Panc1 (cell line): ENCODE measurements around the gene MRPL33. TPM values are rescaled to one million over a fixed set of nuclear protein-coding genes. Genes with fewer than 3 reads are reported as not detected.

Experiments
- ATAC-seq: fragments of 200-7000 bp; cut with Tn5 transposase; 2 replicates; pipeline ENCODE4 v1.9.1; 2020; ENCODE audit warnings: mild to moderate bottlenecking, moderate library complexity
- BruUV-seq: library from RNA; stranded (reverse); fragments of 400-500 nt; replicated peaks from 2 replicates; lab custom pipeline; 2021; lab: Mats Ljungman, UMichigan
- CTCF ChIA-PET: fragments of 300-600 bp; sonication (Branson Sonifier 250); formaldehyde crosslinking; loops from one replicate; lab custom pipeline; 2022; ENCODE audit warnings: antibody characterized with exemption; lab: Charles Lee
- POLR2A ChIA-PET: fragments of 300-600 bp; sonication (Branson Sonifier 250); formaldehyde crosslinking; loops from one replicate; lab custom pipeline; 2022; ENCODE audit warnings: antibody characterized with exemption; lab: Charles Lee
- DNase-seq: peaks from one replicate; pipeline ENCODE4 v3.0.0-alpha.2; 2010; ENCODE audit warnings: low read depth, low spot score
- H3K27ac ChIP-seq: 2 replicates; pipeline ENCODE4 v1.5.1; 2011; ENCODE audit warnings: mild to moderate bottlenecking, low read length, inconsistent platforms
- H3K27me3 ChIP-seq: fragments of 200-500 bp; sonication (Bioruptor generic); 2 replicates; pipeline ENCODE4 v1.6.0; 2014; ENCODE audit warnings: low read length, inconsistent platforms; ENCODE audit not compliant: control insufficient read depth, insufficient read depth
- H3K36me3 ChIP-seq: fragments of 200-500 bp; sonication (Bioruptor generic); 2 replicates; pipeline ENCODE4 v1.5.1; 2014; ENCODE audit warnings: inconsistent platforms, mild to moderate bottlenecking, low read length, moderate library complexity; ENCODE audit not compliant: control insufficient read depth, insufficient read depth
- H3K4me1 ChIP-seq: 2 replicates; pipeline ENCODE4 v1.5.1; 2011; ENCODE audit warnings: inconsistent platforms, mild to moderate bottlenecking, low read length, moderate library complexity; ENCODE audit not compliant: control insufficient read depth, insufficient read depth
- H3K4me3 ChIP-seq, 2 experiments: 2 replicates each; pipeline ENCODE4 v1.5.1; 2011 to 2012; ENCODE audit warnings: low read depth in 2 of 2, low read length in 2 of 2, mild to moderate bottlenecking in 2 of 2, inconsistent platforms in 1 of 2, moderate library complexity in 1 of 2
- H3K9me3 ChIP-seq: fragments of 200-500 bp; sonication (Bioruptor generic); 2 replicates; pipeline ENCODE4 v1.5.1; 2014; ENCODE audit warnings: low read depth, mild to moderate bottlenecking, inconsistent platforms, low read length, moderate library complexity; ENCODE audit not compliant: control insufficient read depth, insufficient read depth
- CTCF ChIP-seq: fragments of 450-650 bp; IDR thresholded peaks from 2 replicates; pipeline ENCODE4 v1.5.1; 2017; ENCODE audit warnings: mild to moderate bottlenecking
- POLR2AphosphoS5 ChIP-seq: IDR thresholded peaks from 2 replicates; pipeline ENCODE4 v1.6.1; 2012; ENCODE audit warnings: mild to moderate bottlenecking, low read depth, low read length, moderate library complexity
- REST ChIP-seq, 2 experiments: IDR thresholded peaks; 2 replicates each; pipeline ENCODE4 v1.6.1; 2011 to 2012; ENCODE audit warnings: low read depth in 2 of 2, control low read depth in 1 of 2, low read length in 1 of 2, mild to moderate bottlenecking in 1 of 2, moderate library complexity in 1 of 2; ENCODE audit not compliant: insufficient read depth in 1 of 2
- SIN3A ChIP-seq: IDR thresholded peaks from 2 replicates; pipeline ENCODE4 v1.6.1; 2012; ENCODE audit warnings: low read depth, mild to moderate bottlenecking, low read length, moderate library complexity, borderline replicate concordance; ENCODE audit not compliant: insufficient read depth
- TCF7L2 ChIP-seq: IDR thresholded peaks from 2 replicates; pipeline ENCODE4 v1.6.1; 2011; ENCODE audit warnings: mild to moderate bottlenecking, low read depth, low read length, inconsistent platforms
- in situ Hi-C: cut with HindIII; loops from 2 replicates; pipeline ENCODE4 v1.10.0; 2016; ENCODE audit warnings: low sequenced_read_pairs, low pct_unique_long_range_greater_than_20kb
- intact Hi-C: fragments of 100-400 bp; cut with micrococcal nuclease; formaldehyde crosslinking; loops from one replicate; pipeline ENCODE4 v1.10.0; 2022; ENCODE audit not compliant: unreplicated experiment
- total RNA-seq: library from RNA; stranded (reverse); gene quantifications from one replicate; pipeline ENCODE4 v1.2.1, GENCODE V29; 2021; ENCODE audit not compliant: unreplicated experiment

The MRPL33 gene
- total RNA-seq, 1 experiment from 2014 or later = 61.6 TPM

- H3K9me3 ChIP-seq = no peaks in the 10 kb centered on the region
- H3K4me1 ChIP-seq = peaks cover 6% of the 10 kb centered on the region; the same call in 1 of the 2 replicates
- peak; percentile 93 for TF ChIP-seq CTCF
- no peak for TF ChIP-seq POLR2AphosphoS5
- TF ChIP-seq TCF7L2 = no peak
- ChIA-PET POLR2A (interaction anchor here (0.6 kb wide), 1 partner anchor 634 kb away, joined by 7 read pairs; no protein-coding TSS in a partner anchor), CTCF (interaction anchor here (0.5 to 1.8 kb wide), 11 partner anchors 17 to 1481 kb away, joined by 3 to 9 read pairs (median 4); no protein-coding TSS in a partner anchor)
- H3K36me3 ChIP-seq = no peaks in the 10 kb centered on the region
- H3K27ac ChIP-seq = no peak overlapping the region
- H3K27me3 ChIP-seq = no peaks in the 10 kb centered on the region
- no peak overlapping the region for H3K4me3 ChIP-seq
- BruUV-seq = no TSS peak
- intact Hi-C loops (no loop called here), in situ Hi-C loops (no loop called here)
- peak; percentile 84 for ATAC-seq
- DNase-seq = no peak
These were observed 48.0 kb upstream of the MRPL33 start for GRCh38 chr2:27723372-27724144.

GRCh38 chr2:27724191-27724590, 47.3 kb upstream of the MRPL33 start:
- BruUV-seq = no TSS peak
- H3K27me3 ChIP-seq = no peaks in the 10 kb centered on the region
- no peak for TF ChIP-seq POLR2AphosphoS5
- TF ChIP-seq CTCF = no peak
- no peak for TF ChIP-seq SIN3A
- TF ChIP-seq TCF7L2 = no peak
- no peak for TF ChIP-seq REST (IDR thresholded peaks at IDR 0.05; ENCODE audit: insufficient read depth in 1 of 2, low read depth in 2 of 2, low read length in 1 of 2)
- no peaks in the 10 kb centered on the region for H3K9me3 ChIP-seq
- intact Hi-C loops (no loop called here), in situ Hi-C loops (no loop called here)
- no peak overlapping the region for H3K4me3 ChIP-seq
- H3K27ac ChIP-seq = no peak overlapping the region
- DNase-seq (no peak), ATAC-seq (no peak)
- ChIA-PET CTCF (interaction anchor here (0.6 to 1.8 kb wide), 4 partner anchors 18 to 41 kb away, joined by 3 to 8 read pairs (median 4); no protein-coding TSS in a partner anchor), POLR2A (interaction anchor here (0.6 kb wide), 2 partner anchors 19 to 633 kb away, joined by 7 read pairs; no protein-coding TSS in a partner anchor)
- H3K36me3 ChIP-seq = no peaks in the 10 kb centered on the region
- H3K4me1 ChIP-seq = peaks cover 6% of the 10 kb centered on the region; the same call in 1 of the 2 replicates
